Tongue (tissue), 2 donors: ENCODE data around the gene RHOT2. TPM values are rescaled to one million over a fixed set of nuclear protein-coding genes. Genes with fewer than 3 reads are reported as not detected.

Experiments used
- DNase-seq: peaks from one replicate; pipeline ENCODE4 v3.0.0-alpha.2; 2015
- total RNA-seq: library from RNA; depleted of rRNA; stranded (reverse); fragments of >200 nt; gene quantifications from one replicate; pipeline ENCODE4 v1.2.3, GENCODE V29; 2014

RHOT2 gene
- total RNA-seq, 1 donor from 2014 or later = 34.8 TPM

GRCh38 chr16:715477-716199 lies 47.7 kb downstream of the RHOT2 start:
- DNase-seq = no peak

GRCh38 chr16:716200-716568 lies 48.3 kb downstream of the RHOT2 start:
- DNase-seq = peak; percentile 48

GRCh38 chr16:716768-717325 lies 48.9 kb downstream of the RHOT2 start:
- DNase-seq = no peak

GRCh38 chr16:717450-718245 lies 49.7 kb downstream of the RHOT2 start:
- no peak for DNase-seq

- DNase-seq = no peak
Observed at GRCh38 chr16:718389-718788, 50.5 kb downstream of the RHOT2 start.

GRCh38 chr16:718922-719321 lies 51.0 kb downstream of the RHOT2 start:
- DNase-seq = no peak

- no peak for DNase-seq
Observed at GRCh38 chr16:719815-720446, 52.0 kb downstream of the RHOT2 start.

GRCh38 chr16:720447-720989 lies 52.6 kb downstream of the RHOT2 start:
- peak; percentile 89 for DNase-seq

GRCh38 chr16:720990-721764 lies 53.2 kb downstream of the RHOT2 start, which contains the start of gene ANTKMT:
TSS of gene ANTKMT (plus strand) at chr16:721146. CDS start at chr16:721275, 129 bp downstream.
- peak; percentile 84 for DNase-seq

- no peak for DNase-seq
Observed at GRCh38 chr16:721765-722540, 54.0 kb downstream of the RHOT2 start.

- DNase-seq = no peak
Observed at GRCh38 chr16:722835-723633, 55.1 kb downstream of the RHOT2 start.

GRCh38 chr16:723695-724094 lies 55.8 kb downstream of the RHOT2 start:
- no peak for DNase-seq

Other genes with a start within 250 kb of the RHOT2 start
- gene RAB11FIP3, start 242.5 kb upstream of the RHOT2 start, total RNA-seq = 39.2 TPM
- gene CAPN15, start 140.4 kb upstream of the RHOT2 start, total RNA-seq = 23.7 TPM
- not detected for gene PRR35, start 107.7 kb upstream of the RHOT2 start, total RNA-seq
- 0.41 TPM for gene NHLRC4, start 101.1 kb upstream of the RHOT2 start, total RNA-seq
- gene PIGQ, start 98.2 kb upstream of the RHOT2 start, total RNA-seq = 9.9 TPM
- 18.2 TPM for gene RAB40C, start 78.1 kb upstream of the RHOT2 start, total RNA-seq
- gene WFIKKN1, start 37.1 kb upstream of the RHOT2 start, total RNA-seq = not detected
- gene METTL26, start 31.8 kb upstream of the RHOT2 start, total RNA-seq = 36.6 TPM
- gene MCRIP2, start 26.3 kb upstream of the RHOT2 start, total RNA-seq = 19.7 TPM
- 17.1 TPM for gene WDR90, start 18.8 kb upstream of the RHOT2 start, total RNA-seq
- 1.2 TPM for gene RHBDL1, start 7.5 kb downstream of the RHOT2 start, total RNA-seq
- 88.1 TPM for gene STUB1, start 12.3 kb downstream of the RHOT2 start, total RNA-seq
- 26.6 TPM for gene JMJD8, start 16.2 kb downstream of the RHOT2 start, total RNA-seq
- 6.7 TPM for gene WDR24, start 22.3 kb downstream of the RHOT2 start, total RNA-seq
- gene FBXL16, start 37.7 kb downstream of the RHOT2 start, total RNA-seq = 1.3 TPM
- gene METRN, start 47.0 kb downstream of the RHOT2 start, total RNA-seq = 37.7 TPM
- gene ANTKMT, start 53.0 kb downstream of the RHOT2 start, total RNA-seq = 13.4 TPM
- 1.4 TPM for gene CCDC78, start 58.3 kb downstream of the RHOT2 start, total RNA-seq
- 1.5 TPM for gene HAGHL, start 59.0 kb downstream of the RHOT2 start, total RNA-seq
- 36.1 TPM for gene CIAO3, start 72.9 kb downstream of the RHOT2 start, total RNA-seq
- gene MSLN, start 92.6 kb downstream of the RHOT2 start, total RNA-seq = 5.3 TPM
- 11.6 TPM for gene RPUSD1, start 120.2 kb downstream of the RHOT2 start, total RNA-seq
- gene CHTF18, start 120.5 kb downstream of the RHOT2 start, total RNA-seq = 14.9 TPM
- not detected for gene GNG13, start 132.6 kb downstream of the RHOT2 start, total RNA-seq